ENCODE data around the gene PHACTR3.

DNA sequence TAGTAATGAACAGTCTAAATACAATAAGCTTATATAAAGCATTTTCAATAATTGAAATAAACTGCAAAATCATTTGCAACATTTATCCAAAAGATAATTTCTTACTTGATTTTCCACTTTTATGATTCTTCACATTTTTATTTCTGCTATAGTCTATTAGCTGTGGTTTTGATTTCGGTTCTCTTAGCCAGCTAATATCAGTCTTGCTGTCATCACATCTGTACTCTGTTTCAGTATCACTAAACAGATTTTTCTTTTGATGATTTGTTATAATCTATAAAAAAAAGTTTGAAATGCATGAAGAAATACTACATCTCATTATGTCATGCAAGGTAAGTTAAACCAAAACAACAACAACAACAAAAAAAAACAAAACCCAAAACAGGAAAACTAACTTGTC is 275.9 kb downstream of the PHACTR3 start:
- TF ChIP-seq EZH2 (IDR thresholded peaks at IDR 0.05; ENCODE audit: low read depth, unreplicated experiment) (no peak), ZNF331 (CRISPR knock-in tag; IDR thresholded peaks at IDR 0.05; ENCODE audit: low read depth) (no peak), POLR2AphosphoS5 (IDR thresholded peaks at IDR 0.05; ENCODE audit: low read depth) (no peak), EZH2phosphoT487 (IDR thresholded peaks at IDR 0.05; ENCODE audit: unreplicated experiment) (no peak), JUNB (IDR thresholded peaks at IDR 0.05; ENCODE audit: unreplicated experiment) (no peak), ZNF114 (CRISPR knock-in tag; IDR thresholded peaks at IDR 0.05) (no peak), CREB1 (CRISPR knock-in tag; IDR thresholded peaks at IDR 0.05; ENCODE audit: low read depth) (no peak), STAT1 (IDR thresholded peaks at IDR 0.05; ENCODE audit: unreplicated experiment) (no peak), NANOG (IDR thresholded peaks at IDR 0.05; ENCODE audit: borderline replicate concordance) (no peak)
- TF ChIP-seq, protein P1, sequence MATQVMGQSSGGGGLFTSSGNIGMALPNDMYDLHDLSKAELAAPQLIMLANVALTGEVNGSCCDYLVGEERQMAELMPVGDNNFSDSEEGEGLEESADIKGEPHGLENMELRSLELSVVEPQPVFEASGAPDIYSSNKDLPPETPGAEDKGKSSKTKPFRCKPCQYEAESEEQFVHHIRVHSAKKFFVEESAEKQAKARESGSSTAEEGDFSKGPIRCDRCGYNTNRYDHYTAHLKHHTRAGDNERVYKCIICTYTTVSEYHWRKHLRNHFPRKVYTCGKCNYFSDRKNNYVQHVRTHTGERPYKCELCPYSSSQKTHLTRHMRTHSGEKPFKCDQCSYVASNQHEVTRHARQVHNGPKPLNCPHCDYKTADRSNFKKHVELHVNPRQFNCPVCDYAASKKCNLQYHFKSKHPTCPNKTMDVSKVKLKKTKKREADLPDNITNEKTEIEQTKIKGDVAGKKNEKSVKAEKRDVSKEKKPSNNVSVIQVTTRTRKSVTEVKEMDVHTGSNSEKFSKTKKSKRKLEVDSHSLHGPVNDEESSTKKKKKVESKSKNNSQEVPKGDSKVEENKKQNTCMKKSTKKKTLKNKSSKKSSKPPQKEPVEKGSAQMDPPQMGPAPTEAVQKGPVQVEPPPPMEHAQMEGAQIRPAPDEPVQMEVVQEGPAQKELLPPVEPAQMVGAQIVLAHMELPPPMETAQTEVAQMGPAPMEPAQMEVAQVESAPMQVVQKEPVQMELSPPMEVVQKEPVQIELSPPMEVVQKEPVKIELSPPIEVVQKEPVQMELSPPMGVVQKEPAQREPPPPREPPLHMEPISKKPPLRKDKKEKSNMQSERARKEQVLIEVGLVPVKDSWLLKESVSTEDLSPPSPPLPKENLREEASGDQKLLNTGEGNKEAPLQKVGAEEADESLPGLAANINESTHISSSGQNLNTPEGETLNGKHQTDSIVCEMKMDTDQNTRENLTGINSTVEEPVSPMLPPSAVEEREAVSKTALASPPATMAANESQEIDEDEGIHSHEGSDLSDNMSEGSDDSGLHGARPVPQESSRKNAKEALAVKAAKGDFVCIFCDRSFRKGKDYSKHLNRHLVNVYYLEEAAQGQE (IDR thresholded peaks at IDR 0.05; ENCODE audit: unreplicated experiment): no peak
- TF ChIP-seq, protein P2, sequence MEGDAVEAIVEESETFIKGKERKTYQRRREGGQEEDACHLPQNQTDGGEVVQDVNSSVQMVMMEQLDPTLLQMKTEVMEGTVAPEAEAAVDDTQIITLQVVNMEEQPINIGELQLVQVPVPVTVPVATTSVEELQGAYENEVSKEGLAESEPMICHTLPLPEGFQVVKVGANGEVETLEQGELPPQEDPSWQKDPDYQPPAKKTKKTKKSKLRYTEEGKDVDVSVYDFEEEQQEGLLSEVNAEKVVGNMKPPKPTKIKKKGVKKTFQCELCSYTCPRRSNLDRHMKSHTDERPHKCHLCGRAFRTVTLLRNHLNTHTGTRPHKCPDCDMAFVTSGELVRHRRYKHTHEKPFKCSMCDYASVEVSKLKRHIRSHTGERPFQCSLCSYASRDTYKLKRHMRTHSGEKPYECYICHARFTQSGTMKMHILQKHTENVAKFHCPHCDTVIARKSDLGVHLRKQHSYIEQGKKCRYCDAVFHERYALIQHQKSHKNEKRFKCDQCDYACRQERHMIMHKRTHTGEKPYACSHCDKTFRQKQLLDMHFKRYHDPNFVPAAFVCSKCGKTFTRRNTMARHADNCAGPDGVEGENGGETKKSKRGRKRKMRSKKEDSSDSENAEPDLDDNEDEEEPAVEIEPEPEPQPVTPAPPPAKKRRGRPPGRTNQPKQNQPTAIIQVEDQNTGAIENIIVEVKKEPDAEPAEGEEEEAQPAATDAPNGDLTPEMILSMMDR (conservative IDR thresholded peaks at IDR 0.05; ENCODE audit: low read depth in 2 of 2): no peak
- TF ChIP-seq, protein P3, sequence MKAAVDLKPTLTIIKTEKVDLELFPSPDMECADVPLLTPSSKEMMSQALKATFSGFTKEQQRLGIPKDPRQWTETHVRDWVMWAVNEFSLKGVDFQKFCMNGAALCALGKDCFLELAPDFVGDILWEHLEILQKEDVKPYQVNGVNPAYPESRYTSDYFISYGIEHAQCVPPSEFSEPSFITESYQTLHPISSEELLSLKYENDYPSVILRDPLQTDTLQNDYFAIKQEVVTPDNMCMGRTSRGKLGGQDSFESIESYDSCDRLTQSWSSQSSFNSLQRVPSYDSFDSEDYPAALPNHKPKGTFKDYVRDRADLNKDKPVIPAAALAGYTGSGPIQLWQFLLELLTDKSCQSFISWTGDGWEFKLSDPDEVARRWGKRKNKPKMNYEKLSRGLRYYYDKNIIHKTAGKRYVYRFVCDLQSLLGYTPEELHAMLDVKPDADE (IDR thresholded peaks at IDR 0.05): no peak
